ENCODE results near the gene FAM3B.
"Not testable (repeated sequence)": the region's sequence is repeated elsewhere in the genome, so short reads cannot be mapped to it uniquely, and the experiment has no call there.

Gene FAM3B, protein sequence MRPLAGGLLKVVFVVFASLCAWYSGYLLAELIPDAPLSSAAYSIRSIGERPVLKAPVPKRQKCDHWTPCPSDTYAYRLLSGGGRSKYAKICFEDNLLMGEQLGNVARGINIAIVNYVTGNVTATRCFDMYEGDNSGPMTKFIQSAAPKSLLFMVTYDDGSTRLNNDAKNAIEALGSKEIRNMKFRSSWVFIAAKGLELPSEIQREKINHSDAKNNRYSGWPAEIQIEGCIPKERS

DNA sequence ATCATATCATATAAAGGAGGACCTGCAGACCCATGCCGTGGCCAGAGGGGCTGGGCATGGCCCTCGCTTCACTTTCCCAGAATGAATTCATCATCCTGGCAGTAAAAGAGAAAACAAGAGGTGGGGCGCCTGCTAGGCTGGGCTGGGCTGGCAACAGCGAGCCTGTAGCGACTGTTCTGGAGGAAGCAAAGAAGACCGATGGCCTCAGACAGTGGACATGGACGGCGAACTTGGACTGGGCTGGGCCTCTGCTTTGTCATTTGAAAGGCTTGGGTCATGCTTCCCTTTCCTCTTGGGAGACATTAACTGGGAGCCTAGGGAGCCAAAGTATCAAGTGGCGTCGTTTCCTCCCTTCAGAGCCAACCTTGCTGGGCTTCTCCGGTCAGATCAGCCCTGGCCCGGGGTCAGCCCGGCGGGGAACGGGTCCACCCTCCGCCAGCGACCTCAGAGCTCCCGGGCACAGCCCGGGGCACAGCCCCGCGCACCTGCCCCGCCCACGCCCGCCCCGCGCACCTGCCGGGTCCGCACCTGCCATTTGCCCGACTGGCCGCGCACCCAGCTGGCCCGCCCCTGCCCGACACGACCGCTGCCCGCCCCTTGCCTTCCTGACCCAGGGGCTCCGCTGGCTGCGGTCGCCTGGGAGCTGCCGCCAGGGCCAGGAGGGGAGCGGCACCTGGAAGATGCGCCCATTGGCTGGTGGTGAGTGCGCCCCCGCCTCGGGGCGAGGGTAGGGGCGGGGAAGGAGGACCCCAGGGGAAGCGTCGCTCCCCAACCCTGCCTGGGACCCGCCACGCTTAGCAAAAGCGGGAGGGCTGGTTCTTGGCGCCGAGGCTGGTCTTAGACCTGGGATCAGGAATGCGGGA is at the start of gene FAM3B:
FAM3B (plus strand) TSS at position 602 of the 863 bp plus-strand sequence; CDS start at position 681, 79 bp downstream.
- no peak for DNase-seq (ENCODE audit: low read depth in 2 of 2)

DNA sequence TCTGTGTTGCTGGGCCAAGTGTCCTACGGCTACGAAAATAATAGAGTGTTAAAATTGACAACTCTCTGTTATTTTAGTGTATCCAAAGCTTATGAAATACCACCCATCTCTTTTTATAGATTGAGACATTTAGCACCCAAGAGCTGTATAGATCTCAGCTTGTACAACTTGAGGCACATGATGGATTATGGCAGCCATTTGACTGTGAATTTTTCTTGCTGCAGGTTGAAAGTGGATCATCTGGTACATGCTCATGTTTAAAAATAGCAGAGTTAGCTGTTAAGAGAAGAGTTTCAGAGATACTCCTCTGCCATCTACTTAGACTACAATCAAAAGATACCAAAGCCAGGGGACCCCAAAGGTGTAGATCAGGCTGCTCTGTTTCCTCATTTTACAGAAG is 49.3 kb upstream of the FAM3B start:
- DNase-seq (ENCODE audit: low read depth in 2 of 2) = no peak

DNA sequence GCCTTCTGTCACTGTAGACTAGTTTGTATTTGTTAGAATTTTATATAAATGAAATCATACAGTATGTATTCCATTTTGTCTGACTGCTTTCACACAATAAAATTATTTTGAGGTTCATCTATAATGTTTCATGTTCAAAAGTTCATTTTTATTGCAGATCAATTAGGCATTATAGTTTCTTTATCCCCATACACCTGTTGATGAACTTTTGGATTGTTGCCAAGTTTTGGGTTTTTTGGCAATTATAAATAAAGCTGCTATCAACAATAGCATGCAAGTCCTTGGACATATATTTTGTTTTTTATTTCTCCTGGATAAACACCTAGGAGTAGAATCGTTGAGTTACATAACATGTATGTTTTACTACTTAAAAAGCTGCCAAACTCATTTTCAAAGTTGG is 47.1 kb upstream of the FAM3B start:
- DNase-seq (ENCODE audit: low read depth in 2 of 2) = no peak

DNA sequence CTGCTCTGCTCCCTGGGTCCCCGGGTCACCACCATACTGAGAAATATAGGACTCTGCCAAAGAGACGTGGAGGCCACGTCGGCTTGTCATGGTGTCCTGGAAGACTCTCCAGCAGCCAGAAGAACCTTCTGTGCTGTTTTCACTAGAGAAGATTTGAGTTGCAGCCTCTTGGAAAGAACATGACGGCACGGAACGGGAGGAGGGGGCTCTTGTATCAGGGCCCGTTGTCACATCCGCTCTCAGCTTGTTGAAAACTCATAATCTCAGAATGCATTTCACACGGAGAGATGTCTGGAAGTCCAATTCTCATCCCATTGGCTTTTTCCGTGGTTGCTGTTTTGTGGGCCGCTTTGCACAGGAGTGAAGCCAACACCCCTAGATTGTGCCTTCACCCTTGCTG is 39.4 kb upstream of the FAM3B start:
- no peak for DNase-seq (ENCODE audit: low read depth in 2 of 2)

DNA sequence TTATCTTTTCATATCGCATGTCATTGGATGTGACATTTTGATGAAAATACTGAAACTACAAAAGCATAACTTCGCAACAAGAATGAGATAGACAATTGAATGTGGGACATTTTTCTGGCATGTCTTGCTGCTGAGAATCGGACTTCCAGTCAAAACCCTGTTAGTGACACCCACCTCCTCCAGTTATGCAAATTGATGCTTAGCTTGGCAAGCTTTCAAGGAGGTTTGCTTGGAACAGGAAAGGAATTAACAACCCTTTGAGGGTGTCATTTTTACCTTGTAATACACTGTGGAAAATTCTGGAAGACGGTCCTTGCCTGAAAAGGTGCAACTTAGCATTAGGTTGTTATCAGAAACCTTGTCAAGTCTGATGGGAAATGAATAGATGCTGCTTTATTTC is 38.8 kb upstream of the FAM3B start:
- DNase-seq (ENCODE audit: low read depth in 2 of 2) = no peak

DNA sequence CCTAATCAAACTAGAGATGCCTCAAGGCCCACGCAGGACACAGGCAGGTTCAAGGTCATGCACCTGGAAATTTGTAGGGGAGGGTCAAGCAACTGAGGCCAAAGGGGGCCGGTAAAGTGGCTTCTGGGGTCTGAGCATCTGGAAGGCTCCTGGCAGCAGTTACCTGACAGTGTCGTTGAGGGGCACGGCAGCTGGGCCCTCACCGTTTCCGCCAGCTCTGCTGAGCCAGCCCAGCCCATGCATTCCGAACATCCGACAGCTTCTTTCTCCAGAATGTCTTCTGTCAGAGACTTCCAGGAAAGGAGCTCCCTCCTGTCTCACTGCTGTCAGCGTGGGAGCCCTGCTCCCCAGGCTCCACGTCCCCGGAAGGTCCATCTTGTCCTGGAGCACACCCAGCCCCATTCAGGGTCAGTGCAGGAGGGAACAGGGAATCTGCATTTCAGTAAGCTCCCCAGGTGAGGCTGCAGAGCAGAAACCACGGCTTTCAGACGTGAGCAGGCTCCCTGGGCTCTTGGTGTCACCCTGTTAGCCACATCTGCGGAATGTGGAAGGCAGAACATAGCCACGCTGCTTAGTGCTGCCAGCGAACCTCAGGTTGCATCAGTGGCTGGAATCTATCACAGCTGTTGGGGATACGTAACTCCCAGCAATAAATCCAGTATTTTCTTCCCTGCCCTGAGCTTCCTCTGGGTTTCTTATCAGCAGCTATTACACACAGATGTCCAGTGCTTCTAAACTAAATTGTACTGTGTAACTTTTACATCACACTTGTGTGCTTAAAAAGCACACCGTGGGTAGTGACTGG is 36.3 kb upstream of the FAM3B start:
- no peak for DNase-seq (ENCODE audit: low read depth in 2 of 2)

DNA sequence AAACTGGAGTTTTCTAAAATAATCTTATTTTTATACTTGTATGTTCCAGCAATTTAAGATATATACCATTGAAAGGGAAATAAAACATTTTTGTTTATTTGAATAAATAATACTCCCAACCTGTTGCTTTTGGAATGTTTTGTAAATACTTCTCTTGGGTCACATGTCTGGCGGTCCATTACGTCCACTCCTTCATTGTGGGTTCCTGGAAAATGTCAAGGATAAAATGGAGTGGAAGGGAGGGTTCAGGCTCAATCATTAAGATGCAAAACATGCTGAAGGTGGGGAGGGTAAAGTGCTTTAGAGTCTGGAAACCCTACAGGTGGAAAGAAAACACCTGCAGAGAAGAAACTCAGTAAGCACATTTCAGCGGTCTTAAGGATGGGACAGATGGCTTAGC is 34.2 kb upstream of the FAM3B start:
- DNase-seq (ENCODE audit: low read depth in 2 of 2) = no peak

DNA sequence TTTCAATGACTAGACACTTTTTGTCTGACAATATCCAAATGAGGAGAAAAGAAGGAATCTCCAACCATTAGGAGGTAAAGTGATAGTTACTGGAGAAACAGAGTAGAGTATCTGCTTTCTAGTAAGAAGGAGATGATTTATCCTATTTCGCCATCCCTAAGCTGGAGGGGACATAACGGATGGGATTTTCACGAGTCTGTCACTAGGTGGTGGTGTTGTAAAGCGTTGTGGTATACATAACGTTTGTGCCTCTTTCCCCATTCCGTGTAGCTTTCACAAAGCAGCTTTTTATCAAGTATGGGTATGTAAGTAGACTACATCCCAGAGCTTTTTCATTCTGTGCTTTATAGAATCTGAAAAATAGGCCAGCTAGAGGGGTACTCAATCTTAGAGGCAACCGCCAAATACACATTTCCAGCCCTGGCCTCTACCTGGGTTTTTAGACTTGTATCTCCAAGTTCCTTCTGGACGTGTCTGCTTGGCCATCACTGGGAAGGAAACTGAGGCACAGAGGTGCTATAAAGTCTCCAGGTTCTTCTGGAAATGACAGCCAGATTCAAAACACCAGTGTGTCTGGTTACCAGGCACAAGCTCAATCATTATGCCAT is 33.3 kb upstream of the FAM3B start:
- DNase-seq (ENCODE audit: low read depth in 2 of 2) = peak in 1 of 2 donors; percentile 4

DNA sequence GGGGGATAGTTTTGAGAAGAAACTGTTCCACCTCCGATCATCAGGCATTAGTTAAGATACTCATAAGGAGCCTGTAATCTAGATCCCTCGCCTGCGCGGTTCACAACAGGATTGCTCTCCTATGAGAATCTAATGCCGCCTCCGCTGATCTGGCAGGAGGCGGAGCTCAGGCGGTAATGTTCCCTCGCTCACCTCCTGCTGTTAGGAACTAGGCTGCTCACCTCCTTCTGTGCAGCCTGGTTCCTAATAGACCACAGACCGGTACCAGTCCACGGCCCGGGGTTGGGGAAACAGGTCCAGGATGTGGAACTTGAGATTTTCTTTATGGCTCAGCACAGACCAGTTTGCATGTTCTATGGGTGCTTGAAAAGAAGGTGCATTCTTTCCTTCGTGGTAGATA is 27.2 kb upstream of the FAM3B start:
- DNase-seq (ENCODE audit: low read depth in 2 of 2) = no peak

DNA sequence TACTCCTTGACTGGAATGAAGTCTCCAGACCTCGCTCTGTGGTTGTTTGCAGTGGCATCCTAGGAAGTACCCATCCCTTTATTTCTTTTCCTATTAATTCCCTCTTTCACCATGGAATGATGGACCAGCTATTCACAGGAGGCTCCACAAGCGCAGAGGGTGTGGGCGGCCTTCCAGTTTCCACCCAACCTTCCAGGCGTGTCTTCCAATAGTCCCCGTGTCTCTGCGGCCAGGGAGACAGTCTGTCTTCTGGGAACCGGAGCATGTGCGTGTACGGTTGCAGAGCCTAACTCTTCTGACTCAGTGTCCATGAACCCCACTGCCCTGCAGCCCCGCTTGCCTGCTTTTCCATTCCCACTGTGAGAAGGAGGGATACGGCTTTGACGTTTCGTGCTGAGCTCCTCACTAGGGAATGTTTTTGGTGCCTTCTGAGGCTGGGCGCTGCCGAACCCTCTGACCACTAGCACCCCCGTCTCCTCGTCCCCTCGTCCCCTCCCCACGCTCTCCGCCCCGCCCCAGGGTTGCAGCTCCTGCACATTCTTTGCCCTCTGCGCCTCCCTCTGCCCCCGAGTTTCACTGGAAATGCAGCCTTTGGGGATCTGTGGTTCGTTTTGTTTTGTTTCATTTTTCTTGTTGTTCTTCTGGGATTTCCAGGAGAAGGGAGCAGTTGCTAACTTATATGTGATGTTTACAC is 26.3 kb upstream of the FAM3B start:
- DNase-seq (ENCODE audit: low read depth in 2 of 2) = no peak

DNA sequence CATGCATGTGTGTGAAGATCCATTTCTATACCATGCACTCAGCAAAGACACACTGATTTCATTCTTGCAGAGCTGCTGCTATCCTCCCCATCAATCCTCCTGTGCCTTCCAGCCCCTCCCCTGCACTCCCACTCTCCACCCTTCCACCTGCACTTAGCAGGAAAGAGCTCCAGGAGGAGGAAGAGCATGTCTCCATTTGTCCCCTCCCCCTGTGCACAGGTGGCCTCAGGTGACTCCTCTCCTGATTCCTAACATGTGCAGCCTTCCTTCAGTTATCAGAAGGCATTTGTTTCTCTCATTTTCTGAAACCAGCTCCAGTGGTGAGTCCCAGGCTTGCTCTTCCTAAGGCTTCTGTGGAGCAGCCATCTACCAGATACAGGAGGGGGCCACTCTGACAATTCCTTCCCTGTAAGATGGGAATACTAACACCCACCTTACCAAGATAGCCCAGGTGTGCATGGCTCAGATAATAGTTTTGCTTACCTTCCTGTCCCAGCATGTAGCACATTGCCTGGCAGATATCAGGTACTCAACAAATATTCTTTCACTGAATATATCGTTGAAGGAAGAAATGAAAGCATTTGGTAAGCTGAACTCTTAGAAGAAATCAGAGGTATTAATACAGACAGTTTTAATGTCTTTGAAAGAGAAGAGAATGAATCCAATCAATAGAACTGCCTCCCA is 21.9 kb upstream of the FAM3B start:
- DNase-seq (ENCODE audit: low read depth in 2 of 2) = no peak

DNA sequence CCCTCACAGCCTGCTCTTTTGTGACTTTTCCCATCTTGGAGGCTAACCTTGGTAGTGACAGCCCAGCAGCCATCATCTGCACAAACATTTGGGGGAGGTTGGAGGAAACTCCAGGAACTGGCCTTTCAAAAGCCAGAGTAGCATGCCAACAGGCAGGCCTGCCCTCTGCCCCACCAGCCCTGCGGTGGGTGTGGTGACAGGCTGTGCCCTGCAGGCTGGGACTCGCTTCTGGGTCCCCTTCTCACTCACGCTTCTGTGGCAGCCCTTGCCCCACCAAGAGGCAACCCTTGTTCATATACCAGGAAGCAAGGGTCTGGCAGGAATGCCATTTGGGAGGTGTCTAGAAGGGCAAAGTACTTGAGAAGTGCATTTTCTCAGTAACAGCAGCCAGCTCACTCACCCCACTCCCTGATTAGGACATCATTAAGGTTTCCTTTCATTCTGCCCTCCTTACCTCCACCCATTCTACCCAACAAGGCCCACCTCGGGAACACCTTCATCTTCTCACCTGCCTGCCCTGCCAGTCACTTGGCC is 20.8 kb upstream of the FAM3B start:
- no peak for DNase-seq (ENCODE audit: low read depth in 2 of 2)

DNA sequence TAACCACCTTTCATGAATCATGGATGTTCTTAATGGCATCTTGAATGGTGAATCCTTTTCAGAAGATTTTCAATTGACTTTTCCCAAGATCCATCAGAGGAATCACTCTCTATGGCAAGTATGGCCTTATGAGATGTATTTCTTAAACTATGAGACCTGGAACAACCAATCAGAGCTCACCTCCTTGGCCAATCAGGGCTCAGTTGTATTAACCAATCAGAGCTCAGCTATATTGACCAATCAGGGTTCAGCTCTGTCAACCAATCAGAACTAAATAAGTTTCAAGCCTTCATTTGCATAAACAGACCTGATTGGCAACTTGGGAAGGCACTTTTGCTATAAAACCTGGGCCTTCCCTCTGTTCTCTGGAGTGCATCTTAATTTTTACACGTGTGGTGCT is 13.6 kb upstream of the FAM3B start:
- DNase-seq (ENCODE audit: low read depth in 2 of 2) = no peak

DNA sequence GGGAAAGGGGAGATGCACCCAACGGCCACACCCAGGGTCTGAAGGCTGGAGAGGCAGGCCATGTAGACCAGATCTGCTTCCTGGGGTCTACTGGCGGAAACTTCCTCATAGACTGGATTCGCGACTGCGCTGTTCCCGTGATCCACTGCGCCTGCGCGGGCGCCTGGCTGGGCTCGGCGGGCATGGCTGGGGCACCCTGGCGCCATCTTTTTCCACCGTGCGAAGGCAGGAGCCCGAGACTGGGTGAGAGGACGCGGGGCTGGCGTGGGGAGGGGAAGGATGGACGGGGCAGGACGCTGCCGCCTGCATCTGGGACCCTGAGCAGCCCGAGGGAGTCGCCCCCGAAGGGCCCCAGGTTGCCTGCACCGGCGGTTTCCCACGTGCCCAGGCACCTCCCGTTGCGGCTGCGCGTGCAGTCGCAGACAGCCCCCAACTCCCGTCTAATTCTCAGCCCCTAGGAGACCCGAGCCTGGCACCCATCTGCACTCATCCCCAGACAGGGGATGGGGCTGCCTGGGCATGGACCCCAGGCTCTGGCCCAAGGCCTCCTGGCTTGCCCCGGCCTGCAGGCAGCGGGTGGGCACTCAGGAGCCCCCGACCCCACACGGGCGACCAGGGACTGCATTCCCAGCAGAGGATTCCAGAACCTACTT is 12.4 kb upstream of the FAM3B start:
- DNase-seq (ENCODE audit: low read depth in 2 of 2) = no peak

DNA sequence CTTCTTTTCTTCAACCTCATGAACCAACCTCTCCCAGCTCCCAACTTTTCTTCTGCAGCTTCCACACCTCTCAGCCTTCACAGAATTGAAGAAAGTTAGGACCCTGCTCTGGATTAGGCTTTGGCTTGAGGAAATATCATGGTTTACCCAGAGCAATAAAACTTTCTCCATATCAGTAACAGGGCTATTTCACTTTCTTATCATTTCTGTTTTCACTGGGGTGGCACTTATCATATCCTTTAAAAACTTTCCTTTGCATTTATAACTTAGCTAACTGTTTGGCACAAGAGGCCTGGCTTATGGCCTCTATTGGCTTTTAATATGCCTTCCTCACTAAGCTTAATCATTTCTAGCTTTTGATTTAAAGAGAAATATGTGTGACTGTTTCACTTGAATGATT is 9.4 kb upstream of the FAM3B start:
- DNase-seq (ENCODE audit: low read depth in 2 of 2) = no peak

DNA sequence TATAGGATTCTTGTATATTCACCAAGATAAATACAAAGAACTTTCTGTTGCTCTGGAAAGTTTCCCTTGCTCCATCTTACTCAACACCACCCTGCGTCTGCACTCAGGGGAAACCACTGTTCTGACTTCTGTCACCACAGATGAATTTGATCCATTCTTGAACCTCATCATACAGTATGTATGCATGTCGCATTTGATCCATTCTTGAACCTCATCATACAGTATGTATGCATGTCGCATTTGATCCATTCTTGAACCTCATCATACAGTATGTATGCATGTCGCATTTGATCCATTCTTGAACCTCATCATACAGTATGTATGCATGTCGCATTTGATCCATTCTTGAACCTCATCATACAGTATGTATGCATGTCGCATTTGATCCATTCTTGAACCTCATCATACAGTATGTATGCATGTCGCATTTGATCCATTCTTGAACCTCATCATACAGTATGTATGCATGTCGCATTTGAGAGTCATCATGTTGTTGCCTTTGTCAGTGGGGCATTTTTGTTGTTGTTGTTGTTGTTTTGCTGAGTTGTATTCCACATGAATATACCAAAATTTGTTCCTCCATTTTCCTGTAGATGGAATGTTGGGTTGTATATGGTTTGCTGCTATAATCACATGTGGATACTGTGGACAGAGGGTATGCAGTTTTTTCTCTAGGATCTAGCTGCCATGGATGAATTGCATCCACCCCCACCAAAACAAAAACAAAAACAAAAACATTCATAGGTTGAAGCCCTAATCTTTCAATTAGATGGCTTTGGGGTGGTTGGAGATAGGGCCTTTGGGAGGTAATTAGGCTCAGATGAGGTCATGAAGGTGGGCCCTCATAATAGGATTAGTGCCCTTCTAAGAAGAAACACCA is 3.1 kb upstream of the FAM3B start:
- DNase-seq (ENCODE audit: low read depth in 2 of 2) = not testable (repeated sequence)

DNA sequence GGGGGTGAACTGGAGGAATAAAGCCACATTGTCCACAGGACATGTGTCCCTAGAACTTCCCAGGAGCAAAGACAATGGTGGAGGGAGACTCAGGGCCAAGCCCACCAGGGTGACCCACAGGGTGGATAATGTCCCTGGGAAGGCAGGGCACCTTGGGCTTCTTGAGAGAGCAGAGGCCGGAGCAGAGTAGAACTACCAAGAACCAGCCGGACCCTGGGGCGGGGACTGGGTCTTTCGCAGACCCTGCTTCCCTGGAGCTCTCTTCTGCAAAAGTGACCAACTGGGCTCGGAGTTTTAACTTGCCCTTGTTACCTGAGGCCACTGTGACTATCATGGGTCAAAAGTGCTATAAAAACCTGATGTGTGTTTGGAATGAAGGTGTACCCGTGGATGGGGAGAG is 875 bp upstream of the FAM3B start:
- DNase-seq (ENCODE audit: low read depth in 2 of 2) = no peak

DNA sequence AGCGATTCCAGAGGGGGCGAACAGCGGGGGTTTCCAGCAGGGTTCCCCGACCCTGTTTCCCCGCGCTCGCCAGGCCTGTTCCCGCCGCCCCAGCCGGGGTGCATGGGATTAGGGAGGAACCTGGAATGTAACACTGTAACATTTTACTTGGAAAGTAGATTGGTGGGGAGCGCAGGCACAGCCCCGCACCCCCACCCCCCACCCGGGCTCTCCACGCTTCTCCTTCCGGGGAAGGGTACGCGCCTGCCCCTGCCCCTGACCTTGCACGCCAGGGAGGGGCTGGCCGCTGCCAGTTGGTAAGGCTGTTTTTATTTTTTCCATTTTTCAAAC is 427 bp downstream of the FAM3B start:
- DNase-seq (ENCODE audit: low read depth in 2 of 2) = no peak

DNA sequence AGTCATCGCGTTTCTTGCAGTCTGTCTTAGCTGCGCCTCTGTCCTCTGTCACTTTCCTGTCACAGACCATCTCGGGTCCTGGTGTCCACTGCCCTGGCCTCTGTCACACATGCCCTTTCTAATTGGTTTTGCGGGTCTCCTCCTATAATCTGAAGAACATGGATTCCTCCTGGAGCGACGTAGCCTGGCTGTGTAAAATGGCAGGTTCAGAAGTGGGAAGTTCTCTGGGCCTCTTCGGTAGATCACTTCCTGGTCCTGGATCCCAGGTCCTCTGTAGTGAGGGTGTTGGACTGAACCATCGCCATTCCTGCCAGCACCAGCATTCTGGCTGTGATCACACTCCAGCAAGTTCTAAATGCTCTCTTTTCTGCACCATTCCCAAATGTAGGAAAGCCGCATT is 857 bp downstream of the FAM3B start:
- DNase-seq (ENCODE audit: low read depth in 2 of 2) = no peak

Measured in stimulated activated CD8-positive, alpha-beta memory T cell treated with anti-CD3 and anti-CD28 coated beads, Interleukin-7, amount 100 ng/mL, for 1 hour (primary cell).